Measurements from ENCODE around the gene MROH2B. TPM values are rescaled to one million over a fixed set of nuclear protein-coding genes. Genes with fewer than 3 reads are reported as not detected.

The MROH2B gene
- total and polyA plus RNA-seq, 2 of the 13 experiments (the other 11 are each of a cell fraction or from before 2014, with no cell fraction given) = not detected

GRCh38 chr5:41102341-41102740, 31.2 kb upstream of the MROH2B start (continued):
- no peak for TF ChIP-seq AGO1 (IDR thresholded peaks at IDR 0.05; ENCODE audit: low read depth, low read length, poor library complexity, severe bottlenecking)
- no peak for TF ChIP-seq ZNF451 (CRISPR knock-in tag; IDR thresholded peaks at IDR 0.05)

- FAIRE-seq (no peak), DNase-seq (ENCODE audit: low spot score) (no peak), ATAC-seq (no peak)
- no peak overlapping the region for H2AFZ ChIP-seq (ENCODE audit: low read length)
- H3K4me1 ChIP-seq (ENCODE audit: insufficient read depth, low read length) = 0 out of 2 replicates have a peak, but pooled peaks cover 6% of the 10 kb centered on the region
- POLR2A ChIA-PET = no interaction called here
- CTCF ChIA-PET (ENCODE audit: low intra/inter-chr PET ratio, low total read pairs) = no interaction called here
- no peaks in the 10 kb centered on the region for H3K79me2 ChIP-seq (ENCODE audit: insufficient read depth, low read length)
- no peaks in the 10 kb centered on the region for H3K9me3 ChIP-seq (ENCODE audit: low read length)
- H3K27me3 ChIP-seq (ENCODE audit: control insufficient read depth in 1 of 2, insufficient read depth in 2 of 2, low read length in 2 of 2) = no peaks in the 10 kb centered on the region
- 4% methylated on average over 2 of the region's 2 CpGs for WGBS (ENCODE audit: low lambda C conversion rate)
- no TSS peak for BruUV-seq (replicated peaks)
- no peak overlapping the region for H3K4me2 ChIP-seq (ENCODE audit: low read depth, low read length)
- H3K27ac ChIP-seq (ENCODE audit: extremely low read length, insufficient read depth, low read length) = no peak overlapping the region
- no peak overlapping the region for H3K4me3 ChIP-seq (replicated peaks in 1 of 3; ENCODE audit: insufficient read depth in 1 of 3, low read depth in 2 of 3, low read length in 3 of 3)
- H3K9ac ChIP-seq (ENCODE audit: insufficient read depth, low read depth, low read length) = no peak overlapping the region
- H3K36me3 ChIP-seq (replicated peaks in 1 of 2; ENCODE audit: control insufficient read depth in 1 of 2, insufficient read depth in 2 of 2, low read length in 2 of 2) = no peaks in the 10 kb centered on the region
- intact Hi-C loops (cut with micrococcal nuclease; ENCODE audit: unreplicated experiment) (no loop called here), in situ Hi-C loops (cut with HindIII; ENCODE audit: extremely low pct_ligation_motif_present, low pct_unique_long_range_greater_than_20kb) (no loop called here)
- no peaks in the 10 kb centered on the region for H4K20me1 ChIP-seq (ENCODE audit: insufficient read depth, low read length)
- TF ChIP-seq ZSCAN12 (CRISPR knock-in tag; IDR thresholded peaks at IDR 0.05) (no peak), SRSF1 (optimal IDR thresholded peaks at IDR 0.05; ENCODE audit: low read depth, low read length) (no peak), AKNA (CRISPR knock-in tag; IDR thresholded peaks at IDR 0.05; ENCODE audit: borderline replicate concordance) (no peak), XRCC5 (optimal IDR thresholded peaks at IDR 0.05; ENCODE audit: low read length) (no peak), POGK (CRISPR knock-in tag; conservative IDR thresholded peaks at IDR 0.05) (no peak)
- TF ChIP-seq, protein P1, sequence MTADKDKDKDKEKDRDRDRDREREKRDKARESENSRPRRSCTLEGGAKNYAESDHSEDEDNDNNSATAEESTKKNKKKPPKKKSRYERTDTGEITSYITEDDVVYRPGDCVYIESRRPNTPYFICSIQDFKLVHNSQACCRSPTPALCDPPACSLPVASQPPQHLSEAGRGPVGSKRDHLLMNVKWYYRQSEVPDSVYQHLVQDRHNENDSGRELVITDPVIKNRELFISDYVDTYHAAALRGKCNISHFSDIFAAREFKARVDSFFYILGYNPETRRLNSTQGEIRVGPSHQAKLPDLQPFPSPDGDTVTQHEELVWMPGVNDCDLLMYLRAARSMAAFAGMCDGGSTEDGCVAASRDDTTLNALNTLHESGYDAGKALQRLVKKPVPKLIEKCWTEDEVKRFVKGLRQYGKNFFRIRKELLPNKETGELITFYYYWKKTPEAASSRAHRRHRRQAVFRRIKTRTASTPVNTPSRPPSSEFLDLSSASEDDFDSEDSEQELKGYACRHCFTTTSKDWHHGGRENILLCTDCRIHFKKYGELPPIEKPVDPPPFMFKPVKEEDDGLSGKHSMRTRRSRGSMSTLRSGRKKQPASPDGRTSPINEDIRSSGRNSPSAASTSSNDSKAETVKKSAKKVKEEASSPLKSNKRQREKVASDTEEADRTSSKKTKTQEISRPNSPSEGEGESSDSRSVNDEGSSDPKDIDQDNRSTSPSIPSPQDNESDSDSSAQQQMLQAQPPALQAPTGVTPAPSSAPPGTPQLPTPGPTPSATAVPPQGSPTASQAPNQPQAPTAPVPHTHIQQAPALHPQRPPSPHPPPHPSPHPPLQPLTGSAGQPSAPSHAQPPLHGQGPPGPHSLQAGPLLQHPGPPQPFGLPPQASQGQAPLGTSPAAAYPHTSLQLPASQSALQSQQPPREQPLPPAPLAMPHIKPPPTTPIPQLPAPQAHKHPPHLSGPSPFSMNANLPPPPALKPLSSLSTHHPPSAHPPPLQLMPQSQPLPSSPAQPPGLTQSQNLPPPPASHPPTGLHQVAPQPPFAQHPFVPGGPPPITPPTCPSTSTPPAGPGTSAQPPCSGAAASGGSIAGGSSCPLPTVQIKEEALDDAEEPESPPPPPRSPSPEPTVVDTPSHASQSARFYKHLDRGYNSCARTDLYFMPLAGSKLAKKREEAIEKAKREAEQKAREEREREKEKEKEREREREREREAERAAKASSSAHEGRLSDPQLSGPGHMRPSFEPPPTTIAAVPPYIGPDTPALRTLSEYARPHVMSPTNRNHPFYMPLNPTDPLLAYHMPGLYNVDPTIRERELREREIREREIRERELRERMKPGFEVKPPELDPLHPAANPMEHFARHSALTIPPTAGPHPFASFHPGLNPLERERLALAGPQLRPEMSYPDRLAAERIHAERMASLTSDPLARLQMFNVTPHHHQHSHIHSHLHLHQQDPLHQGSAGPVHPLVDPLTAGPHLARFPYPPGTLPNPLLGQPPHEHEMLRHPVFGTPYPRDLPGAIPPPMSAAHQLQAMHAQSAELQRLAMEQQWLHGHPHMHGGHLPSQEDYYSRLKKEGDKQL (CRISPR knock-in tag; IDR thresholded peaks at IDR 0.05; ENCODE audit: low read depth) = no peak
Observed at GRCh38 chr5:41097642-41098041, 26.5 kb upstream of the MROH2B start.

Data from HepG2 (cell line).